GM19467 (cell line): ENCODE data around the gene RTN4R.

Experiments
- ATAC-seq: cut with Tn5 transposase; IDR thresholded peaks from one replicate; pipeline ENCODE4 v1.9.1; 2021; ENCODE audit warnings: mild to moderate bottlenecking, moderate library complexity; ENCODE audit not compliant: unreplicated experiment

Gene RTN4R

GRCh38 chr22:20231514-20232236 lies 36.4 kb downstream of the RTN4R start:
- ATAC-seq, result no peak

GRCh38 chr22:20230777-20231420 lies 37.2 kb downstream of the RTN4R start:
- ATAC-seq, result no peak

GRCh38 chr22:20229916-20230775 lies 38.0 kb downstream of the RTN4R start:
- no peak for ATAC-seq

GRCh38 chr22:20228939-20229272 lies 39.2 kb downstream of the RTN4R start:
- ATAC-seq, result no peak

- ATAC-seq, result no peak
Observed at GRCh38 chr22:20228055-20228938, 39.8 kb downstream of the RTN4R start.

GRCh38 chr22:20227363-20227762 lies 40.8 kb downstream of the RTN4R start:
- no peak for ATAC-seq

GRCh38 chr22:20226760-20227350 lies 41.3 kb downstream of the RTN4R start:
- no peak for ATAC-seq

- ATAC-seq, result no peak
Observed at GRCh38 chr22:20226077-20226716, 41.9 kb downstream of the RTN4R start.

GRCh38 chr22:20225693-20225966 lies 42.5 kb downstream of the RTN4R start:
- no peak for ATAC-seq

GRCh38 chr22:20224917-20225692 lies 43.0 kb downstream of the RTN4R start:
- ATAC-seq, result no peak

- ATAC-seq, result no peak
Observed at GRCh38 chr22:20224256-20224626, 43.9 kb downstream of the RTN4R start.

GRCh38 chr22:20223421-20224255 lies 44.5 kb downstream of the RTN4R start:
- no peak for ATAC-seq

GRCh38 chr22:20222764-20223420 lies 45.2 kb downstream of the RTN4R start:
- no peak for ATAC-seq

GRCh38 chr22:20221421-20222340 lies 46.4 kb downstream of the RTN4R start:
- no peak for ATAC-seq

- no peak for ATAC-seq
Observed at GRCh38 chr22:20220629-20221026, 47.5 kb downstream of the RTN4R start.

GRCh38 chr22:20219667-20220628 lies 48.2 kb downstream of the RTN4R start:
- no peak for ATAC-seq
